ENCODE measurements around the gene ETV3. TPM values are rescaled to one million over a fixed set of nuclear protein-coding genes. Genes with fewer than 3 reads are reported as not detected.
A peak's percentile ranks its signal among the peaks of the same experiment; 100 is the strongest.

ETV3 gene
- total RNA-seq, 1 donor from 2014 or later: 19.5 TPM

DNA sequence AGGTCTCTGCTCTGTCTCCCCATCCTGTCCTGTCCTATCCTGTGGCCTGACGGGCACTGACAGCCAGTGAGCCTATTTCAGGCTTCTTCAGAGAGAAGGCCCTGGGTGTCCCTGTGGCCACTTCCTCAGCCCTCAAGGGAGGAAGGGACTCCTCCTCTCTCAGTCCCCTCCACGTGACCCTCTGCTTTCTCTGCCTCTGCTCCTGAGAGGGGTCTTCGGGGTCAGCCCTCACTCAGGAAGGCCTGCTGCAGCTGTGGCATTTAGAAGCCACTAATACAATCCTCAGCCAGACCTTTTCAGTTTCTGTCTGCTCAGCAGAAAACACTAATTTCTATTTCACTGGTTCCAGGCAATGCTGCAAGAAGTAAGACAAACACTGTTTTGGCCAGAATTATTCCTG, 43.6 kb upstream of the ETV3 start:
- Mint-ChIP-seq H3K27me3 (ENCODE audit: insufficient read depth, low read depth) (peaks cover 8% of the 10 kb centered on the region), H3K4me1 (peaks cover 15% of the 10 kb centered on the region), H3K27ac (peak overlapping the region; percentile 54), H3K36me3 (no peaks in the 10 kb centered on the region), H3K4me3 (no peak overlapping the region), H3K9me3 (no peaks in the 10 kb centered on the region)
- no peak overlapping the region for H3K4me3 ChIP-seq
- no peaks in the 10 kb centered on the region for H4K20me1 ChIP-seq (ENCODE audit: low read depth)
- no peaks in the 10 kb centered on the region for H3K4me1 ChIP-seq
- no peaks in the 10 kb centered on the region for H3F3A ChIP-seq (ENCODE audit: low read depth)
- H3K79me2 ChIP-seq (ENCODE audit: low read depth): no peaks in the 10 kb centered on the region
- H3K27me3 ChIP-seq: no peaks in the 10 kb centered on the region
- H3K9ac ChIP-seq: no peak overlapping the region
- TF ChIP-seq CTCF (IDR thresholded peaks at IDR 0.05): no peak
- TF ChIP-seq EZH2phosphoT487 (IDR thresholded peaks at IDR 0.05): no peak
- no peak for TF ChIP-seq EZH2 (IDR thresholded peaks at IDR 0.05)
- DNase-seq (ENCODE audit: low spot score): no peak
- no peak overlapping the region for H3K4me2 ChIP-seq
- H3K36me3 ChIP-seq: no peaks in the 10 kb centered on the region
- H2AFZ ChIP-seq (replicated peaks): no peak overlapping the region
- no peaks in the 10 kb centered on the region for H3K9me3 ChIP-seq (ENCODE audit: low read depth)
- H3K27ac ChIP-seq: no peak overlapping the region

GRCh38 chr1:157181258-157181657, 43.1 kb upstream of the ETV3 start:
- no peaks in the 10 kb centered on the region for H3K36me3 ChIP-seq
- no peak overlapping the region for H3K4me2 ChIP-seq
- no peaks in the 10 kb centered on the region for H3K4me1 ChIP-seq
- H3K27me3 ChIP-seq: no peaks in the 10 kb centered on the region
- H3K27ac ChIP-seq: no peak overlapping the region
- Mint-ChIP-seq H3K27ac (no peak overlapping the region), H3K36me3 (no peaks in the 10 kb centered on the region), H3K9me3 (no peaks in the 10 kb centered on the region), H3K4me3 (no peak overlapping the region), H3K27me3 (ENCODE audit: insufficient read depth, low read depth) (peaks cover 8% of the 10 kb centered on the region), H3K4me1 (peaks cover 16% of the 10 kb centered on the region)
- no peaks in the 10 kb centered on the region for H4K20me1 ChIP-seq (ENCODE audit: low read depth)
- H3K4me3 ChIP-seq: no peak overlapping the region
- H3K79me2 ChIP-seq (ENCODE audit: low read depth): no peaks in the 10 kb centered on the region
- no peak overlapping the region for H3K9ac ChIP-seq
- H2AFZ ChIP-seq (replicated peaks): peak overlapping the region; percentile 52
- no peak for TF ChIP-seq EZH2phosphoT487 (IDR thresholded peaks at IDR 0.05)
- H3K9me3 ChIP-seq (ENCODE audit: low read depth): no peaks in the 10 kb centered on the region
- H3F3A ChIP-seq (ENCODE audit: low read depth): no peaks in the 10 kb centered on the region
- no peak for DNase-seq (ENCODE audit: low spot score)

GRCh38 chr1:157178490-157178889, 40.3 kb upstream of the ETV3 start:
- Histone ChIP-seq H3K4me3 (no peak overlapping the region), H4K20me1 (ENCODE audit: low read depth) (no peaks in the 10 kb centered on the region), H3F3A (ENCODE audit: low read depth) (no peaks in the 10 kb centered on the region), H3K4me2 (no peak overlapping the region), H3K36me3 (no peaks in the 10 kb centered on the region), H3K4me1 (no peaks in the 10 kb centered on the region), H3K9me3 (ENCODE audit: low read depth) (no peaks in the 10 kb centered on the region), H3K9ac (no peak overlapping the region), H3K79me2 (ENCODE audit: low read depth) (no peaks in the 10 kb centered on the region), H3K27me3 (no peaks in the 10 kb centered on the region), H2AFZ (replicated peaks) (no peak overlapping the region), H3K27ac (no peak overlapping the region)
- no peak for TF ChIP-seq EZH2phosphoT487 (IDR thresholded peaks at IDR 0.05)
- no peak for TF ChIP-seq EZH2 (IDR thresholded peaks at IDR 0.05)
- TF ChIP-seq CTCF (IDR thresholded peaks at IDR 0.05): no peak
- DNase-seq (ENCODE audit: low spot score): no peak
- Mint-ChIP-seq H3K4me3 (no peak overlapping the region), H3K4me1 (peaks cover 14% of the 10 kb centered on the region), H3K9me3 (no peaks in the 10 kb centered on the region), H3K27ac (no peak overlapping the region), H3K36me3 (no peaks in the 10 kb centered on the region), H3K27me3 (ENCODE audit: insufficient read depth, low read depth) (peaks cover 11% of the 10 kb centered on the region)

DNA sequence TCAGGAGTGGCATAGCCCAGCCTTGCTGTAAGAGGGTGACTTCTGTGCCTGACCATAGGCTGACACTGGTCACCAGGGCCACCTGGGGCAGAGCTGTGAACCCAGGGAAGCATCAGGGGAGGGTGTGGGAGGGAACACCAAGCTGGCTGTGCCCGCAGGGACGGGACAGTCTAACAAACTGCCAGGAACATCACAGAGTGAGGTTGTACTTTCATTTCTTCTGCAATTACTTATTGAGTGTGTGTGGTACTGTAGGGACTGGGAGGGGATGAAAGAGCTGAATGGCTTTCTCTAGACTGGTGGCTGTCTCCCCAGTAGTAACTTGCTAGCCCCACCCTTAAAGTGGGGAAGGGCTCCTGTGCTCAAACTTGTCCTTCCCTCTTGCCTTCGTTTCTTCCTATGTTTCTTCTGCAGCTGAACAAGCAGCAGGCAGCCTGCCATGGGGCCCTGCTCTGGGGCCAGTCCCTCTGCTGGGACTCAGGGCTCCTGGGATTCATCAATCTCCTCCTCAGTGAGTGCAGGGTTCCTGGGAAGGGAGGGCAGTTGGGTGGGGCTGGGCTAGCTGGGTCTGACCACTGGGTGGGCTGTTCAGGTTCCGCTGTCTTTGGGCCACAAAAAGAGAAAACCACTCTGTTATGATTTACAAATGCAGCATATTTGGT, 39.7 kb upstream of the ETV3 start:
- H3K79me2 ChIP-seq (ENCODE audit: low read depth): no peaks in the 10 kb centered on the region
- H3K4me3 ChIP-seq: no peak overlapping the region
- H3K27me3 ChIP-seq: no peaks in the 10 kb centered on the region
- H3K36me3 ChIP-seq: no peaks in the 10 kb centered on the region
- no peak overlapping the region for H3K27ac ChIP-seq
- no peak overlapping the region for H3K4me3 Mint-ChIP-seq
- TF ChIP-seq EZH2phosphoT487 (IDR thresholded peaks at IDR 0.05) (no peak), EZH2 (IDR thresholded peaks at IDR 0.05) (no peak), CTCF (IDR thresholded peaks at IDR 0.05) (no peak)
- H3K27ac Mint-ChIP-seq: no peak overlapping the region
- H3K4me2 ChIP-seq: no peak overlapping the region
- no peak overlapping the region for H2AFZ ChIP-seq (replicated peaks)
- no peaks in the 10 kb centered on the region for H4K20me1 ChIP-seq (ENCODE audit: low read depth)
- no peaks in the 10 kb centered on the region for H3K9me3 Mint-ChIP-seq
- H3K4me1 ChIP-seq: no peaks in the 10 kb centered on the region
- no peaks in the 10 kb centered on the region for H3K36me3 Mint-ChIP-seq
- H3K9me3 ChIP-seq (ENCODE audit: low read depth): no peaks in the 10 kb centered on the region
- no peaks in the 10 kb centered on the region for H3F3A ChIP-seq (ENCODE audit: low read depth)
- no peak overlapping the region for H3K9ac ChIP-seq
- peaks cover 9% of the 10 kb centered on the region for H3K27me3 Mint-ChIP-seq (ENCODE audit: insufficient read depth, low read depth)
- DNase-seq (ENCODE audit: low spot score): no peak
- peaks cover 14% of the 10 kb centered on the region for H3K4me1 Mint-ChIP-seq
